ENCODE data around the gene SPDYE4.

- TF ChIP-seq, protein P1, sequence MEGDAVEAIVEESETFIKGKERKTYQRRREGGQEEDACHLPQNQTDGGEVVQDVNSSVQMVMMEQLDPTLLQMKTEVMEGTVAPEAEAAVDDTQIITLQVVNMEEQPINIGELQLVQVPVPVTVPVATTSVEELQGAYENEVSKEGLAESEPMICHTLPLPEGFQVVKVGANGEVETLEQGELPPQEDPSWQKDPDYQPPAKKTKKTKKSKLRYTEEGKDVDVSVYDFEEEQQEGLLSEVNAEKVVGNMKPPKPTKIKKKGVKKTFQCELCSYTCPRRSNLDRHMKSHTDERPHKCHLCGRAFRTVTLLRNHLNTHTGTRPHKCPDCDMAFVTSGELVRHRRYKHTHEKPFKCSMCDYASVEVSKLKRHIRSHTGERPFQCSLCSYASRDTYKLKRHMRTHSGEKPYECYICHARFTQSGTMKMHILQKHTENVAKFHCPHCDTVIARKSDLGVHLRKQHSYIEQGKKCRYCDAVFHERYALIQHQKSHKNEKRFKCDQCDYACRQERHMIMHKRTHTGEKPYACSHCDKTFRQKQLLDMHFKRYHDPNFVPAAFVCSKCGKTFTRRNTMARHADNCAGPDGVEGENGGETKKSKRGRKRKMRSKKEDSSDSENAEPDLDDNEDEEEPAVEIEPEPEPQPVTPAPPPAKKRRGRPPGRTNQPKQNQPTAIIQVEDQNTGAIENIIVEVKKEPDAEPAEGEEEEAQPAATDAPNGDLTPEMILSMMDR (IDR thresholded peaks at IDR 0.05) = no peak
- no peak for TF ChIP-seq POLR2A (IDR thresholded peaks at IDR 0.05)
Measured at GRCh38 chr17:8791248-8791909, 33.0 kb upstream of the SPDYE4 start.
